SK-N-MC (cell line): ENCODE data around the gene PNKD.

ENCODE experiments used
- DNase-seq: peaks from one replicate; pipeline ENCODE4 v3.0.0-alpha.2; 2011; ENCODE audit warnings: low read depth, low spot score
- H3K27ac ChIP-seq: fragments of 200-600 bp; sonication (generic); 2 replicates; pipeline ENCODE4 v1.5.1; 2016; ENCODE audit warnings: mixed run types
- H3K36me3 ChIP-seq: fragments of 200-600 bp; sonication (generic); 2 replicates; pipeline ENCODE4 v1.6.1; 2017; ENCODE audit warnings: antibody characterized with exemption, low read length, mixed read lengths; ENCODE audit not compliant: insufficient read depth
- H3K4me3 ChIP-seq: fragments of 200-600 bp; sonication (generic); 2 replicates; pipeline ENCODE4 v1.5.1; 2016
- H3K9ac ChIP-seq: fragments of 200-600 bp; sonication (generic); 2 replicates; pipeline ENCODE4 v1.8.0; 2017; ENCODE audit warnings: mixed run types, mixed read lengths; ENCODE audit not compliant: insufficient read length
- H3K9me3 ChIP-seq: fragments of 200-600 bp; sonication (generic); 2 replicates; pipeline ENCODE4 v1.6.1; 2017; ENCODE audit warnings: low read depth, mild to moderate bottlenecking, antibody characterized with exemption, low read length, moderate library complexity, mixed read lengths
- EZH2 ChIP-seq: fragments of 200-600 bp; sonication (generic); IDR thresholded peaks from one replicate; pipeline ENCODE4 v1.6.1; 2017; ENCODE audit warnings: antibody characterized with exemption
- FOXP2 ChIP-seq: optimal IDR thresholded peaks from 2 replicates; pipeline ENCODE3; 2011; ENCODE audit warnings: mild to moderate bottlenecking, moderate library complexity; ENCODE audit not compliant: insufficient read depth; ENCODE audit errors: extremely low read length, control extremely low read depth
- POLR2AphosphoS5 ChIP-seq: IDR thresholded peaks from 2 replicates; pipeline ENCODE4 v1.6.1; 2012; ENCODE audit warnings: mild to moderate bottlenecking, low read depth, low read length, borderline replicate concordance

The PNKD gene

DNA sequence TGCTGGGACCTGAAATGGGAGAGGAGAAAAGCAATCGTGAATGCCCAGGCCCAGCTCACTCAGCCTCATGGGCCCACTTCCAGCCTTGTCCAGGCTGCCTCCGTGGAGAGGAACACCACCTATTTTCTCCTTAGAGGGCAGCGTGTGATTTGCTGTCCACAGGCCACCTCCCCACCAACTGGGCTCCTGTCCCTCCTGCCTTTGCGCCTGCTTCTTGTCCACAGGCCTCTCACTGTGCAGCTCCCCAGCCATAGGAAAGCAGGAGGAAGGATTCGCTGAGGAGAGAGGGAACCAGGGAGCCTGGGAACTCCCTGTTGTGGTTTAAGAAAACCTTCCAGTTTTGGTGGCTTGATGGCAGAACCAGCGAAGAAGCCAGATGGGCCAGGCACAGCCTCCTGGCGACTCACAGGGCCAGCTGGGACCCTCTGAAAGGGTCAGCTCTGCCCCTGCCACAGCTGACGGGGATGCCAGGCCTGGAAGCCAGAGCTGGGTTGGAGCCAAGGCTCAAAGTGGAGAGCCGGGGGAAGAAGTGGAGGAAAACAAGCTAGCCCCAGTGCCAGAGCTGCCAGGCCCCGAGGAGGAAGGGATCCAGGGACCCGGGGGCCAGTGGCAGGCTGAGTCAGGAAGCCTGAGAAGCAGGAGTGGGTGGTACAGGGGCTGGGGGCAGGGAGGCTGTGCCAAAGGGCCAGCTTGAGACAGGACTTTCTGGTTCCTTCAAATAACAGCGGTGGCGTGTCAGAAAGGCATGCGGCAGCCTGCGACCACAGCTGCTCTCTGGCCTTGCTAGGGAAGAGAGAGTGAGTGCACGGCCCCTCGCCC lies 12.1 kb downstream of the PNKD start:
- Histone ChIP-seq H3K9ac (no peak overlapping the region), H3K4me3 (no peak overlapping the region), H3K9me3 (no peaks in the 10 kb centered on the region), H3K27ac (no peak overlapping the region), H3K36me3 (peaks cover 2% of the 10 kb centered on the region; the same call in 1 of the 2 replicates)
- TF ChIP-seq POLR2AphosphoS5 (no peak), FOXP2 (no peak), EZH2 (no peak)
- no peak for DNase-seq

- Histone ChIP-seq H3K27ac (no peak overlapping the region), H3K9ac (no peak overlapping the region), H3K9me3 (no peaks in the 10 kb centered on the region), H3K4me3 (no peak overlapping the region), H3K36me3 (no peaks in the 10 kb centered on the region; the same call in 1 of the 2 replicates)
- DNase-seq = no peak
- TF ChIP-seq FOXP2 = no peak
- TF ChIP-seq EZH2 = no peak
- no peak for TF ChIP-seq POLR2AphosphoS5
Measured at GRCh38 chr2:218284106-218284811, 13.9 kb downstream of the PNKD start.

- TF ChIP-seq POLR2AphosphoS5 = no peak
- no peak for TF ChIP-seq FOXP2
- no peak for TF ChIP-seq EZH2
- H3K27ac ChIP-seq = no peak overlapping the region
- H3K9me3 ChIP-seq = no peaks in the 10 kb centered on the region
- no peak overlapping the region for H3K4me3 ChIP-seq
- DNase-seq = no peak
- no peak overlapping the region for H3K9ac ChIP-seq
- no peaks in the 10 kb centered on the region; the same call in 1 of the 2 replicates for H3K36me3 ChIP-seq
Measured at GRCh38 chr2:218285604-218286003, 15.3 kb downstream of the PNKD start.

- Histone ChIP-seq H3K9me3 (no peaks in the 10 kb centered on the region), H3K9ac (peak overlapping the region; percentile 45), H3K4me3 (peak overlapping the region; percentile 72), H3K36me3 (no peaks in the 10 kb centered on the region), H3K27ac (peak overlapping the region; percentile 67)
- no peak for TF ChIP-seq POLR2AphosphoS5
- no peak for DNase-seq
Measured at GRCh38 chr2:218286570-218287459, 16.5 kb downstream of the PNKD start.

GRCh38 chr2:218289639-218290315 lies 19.5 kb downstream of the PNKD start:
- TF ChIP-seq POLR2AphosphoS5 = no peak
- TF ChIP-seq EZH2 = no peak
- no peak for TF ChIP-seq FOXP2
- Histone ChIP-seq H3K27ac (no peak overlapping the region), H3K4me3 (no peak overlapping the region), H3K36me3 (no peaks in the 10 kb centered on the region), H3K9me3 (no peaks in the 10 kb centered on the region), H3K9ac (no peak overlapping the region)
- DNase-seq = no peak

GRCh38 chr2:218290316-218291261 lies 20.3 kb downstream of the PNKD start:
- Histone ChIP-seq H3K9me3 (no peaks in the 10 kb centered on the region), H3K27ac (no peak overlapping the region), H3K4me3 (no peak overlapping the region), H3K36me3 (no peaks in the 10 kb centered on the region), H3K9ac (no peak overlapping the region)
- no peak for DNase-seq
- TF ChIP-seq POLR2AphosphoS5 = no peak
- TF ChIP-seq FOXP2 = no peak
- TF ChIP-seq EZH2 = no peak

GRCh38 chr2:218291318-218292047 lies 21.2 kb downstream of the PNKD start:
- Histone ChIP-seq H3K9ac (peak overlapping the region; percentile 67), H3K27ac (no peak overlapping the region), H3K4me3 (peak overlapping the region; percentile 75), H3K9me3 (no peaks in the 10 kb centered on the region), H3K36me3 (no peaks in the 10 kb centered on the region)
- TF ChIP-seq POLR2AphosphoS5 (no peak), EZH2 (no peak), FOXP2 (no peak)
- no peak for DNase-seq
